ENCODE results near the gene COPE.
"Not testable (repeated sequence)": the region's sequence is repeated elsewhere in the genome, so short reads cannot be mapped to it uniquely, and the experiment has no call there.

COPE gene

GRCh38 chr19:18940769-18941627 lies 21.8 kb upstream of the COPE start, which contains the start of gene HOMER3:
TSS of gene HOMER3 (minus strand) at chr19:18941217. CDS start at chr19:18938982, 2,235 bp downstream.
- peak in 50 of 51 donors; percentile 7 to 87 (median 58) for DNase-seq

DNA sequence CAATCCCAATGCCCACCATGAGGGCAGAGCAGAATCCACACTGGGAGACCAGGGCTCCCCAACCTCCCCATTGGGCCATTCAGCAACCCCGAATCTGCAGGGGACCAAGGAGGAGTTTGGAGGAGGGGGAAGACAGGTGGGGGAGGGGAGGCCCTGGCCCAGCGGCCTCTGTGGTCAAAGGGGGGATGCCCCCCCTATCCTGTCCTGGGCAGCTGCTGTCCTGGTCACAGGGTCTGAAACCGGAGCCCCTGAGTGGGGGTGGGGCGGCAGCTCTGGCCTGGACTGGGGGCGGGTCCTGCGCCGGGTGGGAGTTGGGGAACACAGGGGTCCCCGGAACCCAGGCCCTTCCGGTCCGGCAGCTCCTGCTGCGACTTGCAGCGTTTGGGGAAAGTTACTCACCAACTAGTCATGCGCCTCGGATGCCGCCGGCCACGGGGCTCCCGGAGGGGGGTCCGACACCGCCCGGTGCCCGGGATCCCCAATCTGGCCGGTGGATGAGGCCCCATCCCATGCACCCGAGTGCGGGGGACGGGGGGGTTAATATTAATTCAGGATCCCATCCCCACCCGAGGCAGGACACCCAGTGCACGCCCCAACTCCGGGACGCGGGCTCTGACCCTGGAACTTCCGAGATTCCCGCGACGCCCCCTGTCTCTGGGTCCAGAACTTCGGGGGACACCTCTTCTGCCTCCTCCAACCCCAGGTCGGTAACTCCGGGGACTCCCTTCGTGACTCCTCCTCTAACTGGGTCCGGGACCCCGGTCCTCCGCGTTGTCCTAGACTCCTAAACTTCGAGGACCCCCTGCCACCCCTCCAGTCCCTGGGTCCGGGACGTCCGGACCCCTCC lies 21.0 kb upstream of the COPE start:
- peak in 44 of 51 donors; percentile 14 to 74 (median 52) for DNase-seq

- no peak for DNase-seq
Measured at GRCh38 chr19:18939163-18939562, 20.0 kb upstream of the COPE start.

DNA sequence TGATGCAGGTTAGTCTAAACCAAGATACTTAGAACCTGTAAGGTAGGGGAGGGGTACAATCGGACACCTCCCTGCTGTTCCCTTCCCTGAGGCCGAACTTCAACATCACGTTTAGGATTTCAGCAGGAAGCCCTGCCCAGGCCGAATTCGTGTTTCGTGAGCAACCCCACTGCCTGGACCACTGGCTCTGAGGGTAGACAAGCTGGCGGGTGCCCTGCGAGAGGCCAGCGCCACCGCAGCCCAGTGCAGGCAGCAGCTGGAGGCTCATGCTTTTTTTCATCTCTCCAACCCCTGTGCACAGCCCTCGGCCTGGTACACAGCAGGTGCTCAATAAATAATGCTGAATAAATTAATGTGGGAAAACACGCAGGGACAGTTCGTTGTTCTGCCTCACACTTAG lies 14.1 kb upstream of the COPE start:
- DNase-seq: no peak

DNA sequence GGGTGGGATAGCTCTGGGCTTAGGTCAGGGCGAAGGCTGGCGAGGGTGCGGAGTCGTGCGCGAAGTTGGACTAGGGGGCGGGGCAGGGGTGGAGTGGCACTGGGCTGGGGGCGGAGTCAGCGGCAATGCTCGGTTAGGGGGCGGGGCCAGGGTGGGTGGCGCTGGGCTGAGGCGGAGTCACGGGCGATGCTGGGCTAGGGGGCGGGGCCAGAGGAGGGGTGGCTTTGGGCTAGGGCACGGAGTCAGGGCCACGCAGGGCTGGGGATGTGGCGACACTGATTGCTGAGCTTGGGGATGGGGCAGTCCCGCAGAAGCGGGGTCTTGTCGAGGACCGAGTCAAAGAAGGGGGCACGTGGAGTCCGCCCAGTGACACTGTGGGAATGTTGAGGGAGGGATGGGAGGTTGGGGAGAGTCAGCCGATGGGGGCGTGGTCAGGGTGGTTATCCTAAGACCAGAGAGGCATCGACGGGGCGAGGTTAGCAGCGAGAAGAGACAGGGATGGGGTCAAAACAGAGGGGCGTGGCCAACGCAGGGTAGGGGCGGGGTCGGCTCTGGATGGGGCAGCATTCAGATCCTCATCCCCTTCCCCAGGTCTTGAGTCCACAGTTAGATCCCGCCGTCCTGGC lies 13.1 kb upstream of the COPE start:
- peak in 40 of 51 donors; percentile 5 to 85 (median 50) for DNase-seq

GRCh38 chr19:18931316-18932162 lies 12.4 kb upstream of the COPE start:
- DNase-seq: no peak

- no peak for DNase-seq
Measured at GRCh38 chr19:18929311-18929710, 10.1 kb upstream of the COPE start.

DNA sequence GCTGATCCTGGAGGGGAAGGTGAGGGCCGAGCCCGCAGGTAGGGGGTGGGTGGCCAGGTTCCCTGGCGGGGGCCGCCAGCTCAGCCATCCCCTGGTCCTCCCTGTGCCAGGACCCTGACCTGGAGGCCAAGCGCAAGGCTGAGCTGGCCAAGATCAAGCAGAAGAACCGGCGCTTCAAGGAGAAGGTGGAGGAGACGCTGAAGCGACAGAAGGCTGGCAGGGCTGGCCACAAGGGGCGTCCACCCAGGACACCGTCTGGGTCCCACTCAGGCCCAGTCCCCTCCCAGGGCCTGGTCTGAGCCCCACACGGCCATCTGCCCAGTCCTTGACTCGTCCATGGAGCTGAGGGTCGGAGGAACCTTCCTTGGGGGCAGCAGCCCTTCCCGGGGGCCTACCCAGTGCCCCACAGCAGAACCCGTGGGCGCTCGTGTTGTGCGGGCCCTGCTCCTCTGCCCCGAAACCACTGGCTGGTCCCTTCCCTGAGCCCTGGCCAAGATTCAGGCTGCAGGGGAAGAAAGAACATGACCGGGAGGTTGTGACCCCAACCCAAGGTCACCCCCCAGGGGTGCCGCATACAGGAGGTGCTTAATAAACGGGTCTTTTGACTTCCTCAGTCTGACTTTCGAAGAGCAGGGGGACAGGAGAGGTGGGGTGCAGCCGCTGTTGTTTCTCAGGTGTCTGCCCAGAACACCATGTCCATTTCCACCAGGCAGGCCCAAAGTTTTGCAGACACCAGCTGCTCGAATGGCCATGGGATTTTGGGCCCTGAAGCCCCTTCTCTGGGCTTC lies 9.0 kb upstream of the COPE start:
- DNase-seq: no peak

DNA sequence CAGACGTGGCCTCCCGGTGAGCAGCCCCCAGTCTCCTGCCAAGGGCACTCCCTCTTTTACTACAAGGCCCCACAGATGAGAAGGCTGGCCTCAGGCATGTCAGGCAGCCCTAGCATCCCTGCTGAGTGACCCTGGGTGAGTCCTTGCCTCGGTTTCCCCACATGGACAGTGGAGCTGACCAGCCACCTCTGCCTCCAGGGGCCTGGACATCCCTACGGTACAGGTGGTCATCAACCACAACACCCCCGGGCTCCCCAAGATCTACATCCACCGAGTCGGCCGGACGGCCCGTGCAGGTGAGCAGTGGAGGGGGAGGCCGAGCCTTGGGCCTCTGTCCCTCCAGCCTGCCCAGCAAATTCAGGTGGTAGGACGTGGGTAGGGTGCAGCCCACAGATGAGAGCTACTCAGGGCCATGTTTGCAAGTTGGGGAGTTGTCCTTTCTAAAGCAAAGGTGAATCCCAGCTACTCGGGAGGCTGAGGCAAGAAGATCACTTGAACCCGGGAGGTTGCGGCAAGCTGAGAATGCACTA lies 5.6 kb upstream of the COPE start:
- no peak for DNase-seq

DNA sequence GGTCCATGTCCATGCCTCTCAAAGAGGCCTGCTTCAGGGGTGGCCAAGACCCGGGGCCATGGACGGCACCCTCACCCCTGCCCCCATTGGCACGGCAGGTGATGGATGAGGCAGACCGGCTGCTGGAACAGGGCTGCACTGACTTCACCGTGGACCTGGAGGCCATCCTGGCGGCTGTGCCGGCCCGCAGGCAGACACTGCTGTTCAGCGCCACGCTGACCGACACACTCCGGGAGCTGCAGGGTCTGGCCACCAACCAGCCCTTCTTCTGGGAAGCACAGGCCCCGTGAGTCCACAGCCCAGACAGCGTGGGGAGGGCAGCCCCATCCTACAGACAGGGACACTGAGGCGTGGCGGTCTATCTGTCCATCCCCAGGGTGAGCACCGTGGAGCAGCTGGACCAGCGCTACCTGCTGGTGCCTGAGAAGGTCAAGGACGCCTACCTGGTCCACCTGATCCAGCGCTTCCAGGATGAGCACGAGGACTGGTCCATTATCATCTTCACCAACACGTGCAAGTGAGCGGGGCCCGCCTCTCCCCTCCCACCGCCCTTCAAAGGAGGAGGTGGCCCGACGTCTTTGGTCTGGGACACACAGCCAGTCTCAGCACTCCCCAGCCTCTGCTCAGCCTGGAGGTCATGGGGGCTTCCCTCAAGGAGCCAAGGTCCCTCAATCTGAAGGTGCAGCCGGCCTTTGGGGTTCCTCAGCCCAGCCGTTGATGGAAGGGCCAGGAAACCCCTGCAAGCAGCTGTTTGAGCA lies 3.2 kb upstream of the COPE start:
- DNase-seq: no peak

DNA sequence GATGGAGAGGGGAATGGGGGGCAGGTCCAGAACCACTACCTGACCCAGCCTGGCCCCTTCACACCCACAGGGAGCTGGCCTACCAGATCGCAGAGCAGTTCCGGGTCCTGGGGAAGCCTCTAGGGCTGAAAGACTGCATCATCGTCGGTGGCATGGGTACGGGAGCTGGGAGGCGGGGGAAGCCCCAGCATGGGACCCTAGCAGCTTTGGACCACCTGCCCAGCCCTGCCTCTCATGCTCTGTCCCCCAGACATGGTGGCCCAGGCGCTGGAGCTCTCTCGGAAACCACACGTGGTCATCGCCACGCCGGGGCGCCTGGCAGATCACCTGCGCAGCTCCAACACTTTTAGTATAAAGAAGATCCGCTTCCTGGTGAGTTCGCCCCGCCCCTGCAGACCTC lies 2.4 kb upstream of the COPE start:
- DNase-seq: no peak

- DNase-seq: no peak
Measured at GRCh38 chr19:18920400-18920799, 1.2 kb upstream of the COPE start.

DNA sequence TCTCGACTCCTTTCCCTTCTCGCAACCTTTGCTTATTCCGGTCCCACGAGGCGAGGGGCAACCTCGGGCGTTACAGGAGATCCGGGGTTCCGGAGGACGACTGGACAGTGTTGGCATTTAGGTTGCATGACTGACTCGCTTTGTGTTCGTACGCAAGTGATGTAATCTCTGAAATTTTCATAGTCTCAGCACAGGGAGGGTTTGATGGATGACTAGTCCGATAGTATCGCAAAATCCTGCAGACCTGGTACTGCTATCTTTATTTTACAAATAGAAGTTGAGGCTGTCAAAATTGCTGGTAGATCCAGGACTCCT lies 670 bp upstream of the COPE start:
- no peak for DNase-seq

DNA sequence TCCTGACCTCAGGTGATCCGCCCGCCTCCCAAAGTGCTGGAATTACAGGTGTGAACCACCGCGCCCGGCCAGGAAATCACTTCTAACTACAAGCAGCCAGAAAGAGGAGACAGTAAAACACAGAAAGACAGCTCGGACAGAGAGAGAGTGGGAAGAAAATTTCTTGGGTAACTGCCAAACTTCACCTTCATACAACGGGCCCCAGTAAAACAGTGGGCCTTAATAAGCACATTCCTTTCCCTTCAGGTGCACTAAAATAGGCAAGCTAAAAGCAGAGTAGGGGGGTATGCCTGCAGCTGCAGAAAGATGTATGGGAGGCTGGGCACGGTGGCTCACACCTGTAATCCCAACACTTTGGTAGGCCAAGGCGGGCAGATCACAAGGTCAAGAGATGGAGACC lies 1.6 kb downstream of the COPE start:
- DNase-seq: not testable (repeated sequence)

DNA sequence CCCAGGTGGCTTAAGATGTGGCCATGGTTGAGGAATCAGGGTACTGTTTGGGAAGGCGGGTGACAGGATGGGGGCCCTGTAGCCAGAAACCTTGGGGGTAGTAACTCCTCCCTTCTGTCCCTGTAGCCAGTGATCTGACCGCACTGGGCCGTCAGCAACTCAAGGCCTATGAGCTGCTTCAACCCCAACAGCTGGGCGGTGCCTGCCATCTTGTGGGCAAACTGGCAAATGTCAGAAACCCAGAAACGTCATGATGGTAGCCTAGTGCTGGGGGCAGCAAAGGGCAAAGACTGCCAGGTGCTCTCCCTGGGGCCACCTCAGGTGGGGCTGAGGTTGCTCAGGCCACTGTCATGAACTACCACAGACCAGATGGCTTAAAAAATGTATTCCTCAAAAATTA lies 3.5 kb downstream of the COPE start:
- peak in 46 of 51 donors; percentile 7 to 86 (median 56) for DNase-seq

DNA sequence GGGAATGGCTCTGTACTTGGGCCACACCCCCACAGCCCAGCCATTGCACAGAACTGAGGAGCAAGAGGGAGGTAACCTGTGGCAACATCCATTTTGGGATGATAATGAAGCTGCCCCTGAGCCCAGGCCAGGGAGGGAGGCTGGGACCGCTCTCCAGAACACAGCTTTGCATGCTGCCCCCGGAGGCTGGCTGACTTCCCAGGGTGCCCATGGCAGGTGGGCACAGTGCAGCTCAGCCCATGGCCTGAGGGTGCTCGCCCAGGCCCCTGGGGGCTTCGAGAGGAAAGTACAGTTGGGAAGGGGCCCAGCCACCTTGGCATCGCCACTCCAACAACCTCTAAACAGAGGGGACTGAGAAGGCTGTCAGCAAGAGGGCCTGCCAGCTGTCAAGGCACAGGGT lies 5.7 kb downstream of the COPE start:
- DNase-seq: no peak

DNA sequence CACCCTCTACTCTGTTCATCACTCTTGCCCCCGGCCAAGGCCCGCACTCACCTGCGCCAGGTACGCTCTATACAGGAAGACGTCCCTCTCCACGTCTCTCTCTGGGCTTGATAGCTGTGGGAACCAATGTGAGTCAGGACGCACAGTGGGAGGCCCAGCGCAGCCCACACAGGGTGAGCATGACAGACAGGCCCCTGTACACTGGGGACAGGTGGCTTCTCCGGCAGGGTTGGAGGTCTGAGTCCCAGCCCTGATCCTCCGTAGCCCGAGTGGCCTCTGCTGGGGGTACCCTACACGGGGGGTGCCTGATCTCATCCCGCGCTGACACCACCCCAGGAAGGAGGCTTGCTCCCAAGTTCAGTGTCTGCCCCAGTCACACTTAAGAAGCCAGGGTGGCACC lies 6.3 kb downstream of the COPE start:
- DNase-seq: no peak

GRCh38 chr19:18910801-18911436 lies 8.3 kb downstream of the COPE start:
- DNase-seq: no peak

- DNase-seq: no peak
Measured at GRCh38 chr19:18910010-18910409, 9.2 kb downstream of the COPE start.
